Coronary artery (tissue), 2 donors: ENCODE measurements around the gene RAB27A.

Experiments
- DNase-seq: peaks from one replicate; pipeline ENCODE4 v3.0.0-alpha.2; 2017; ENCODE audit warnings: low spot score
- H3K27ac ChIP-seq, 2 donors: fragments of 200-600 bp; sonication (generic); one replicate each; pipeline ENCODE4 v1.5.1; 2016 to 2019
- H3K4me3 ChIP-seq: fragments of 200-600 bp; sonication (generic); 2 replicates; pipeline ENCODE4 v1.5.1; 2016; ENCODE audit warnings: mild to moderate bottlenecking, moderate library complexity
- TF ChIP-seq, protein P1 (sequence below): fragments of 200-600 bp; sonication (generic); IDR thresholded peaks from one replicate; pipeline ENCODE4 v1.5.1; 2019; ENCODE audit warnings: antibody characterized with exemption

Gene RAB27A

DNA sequence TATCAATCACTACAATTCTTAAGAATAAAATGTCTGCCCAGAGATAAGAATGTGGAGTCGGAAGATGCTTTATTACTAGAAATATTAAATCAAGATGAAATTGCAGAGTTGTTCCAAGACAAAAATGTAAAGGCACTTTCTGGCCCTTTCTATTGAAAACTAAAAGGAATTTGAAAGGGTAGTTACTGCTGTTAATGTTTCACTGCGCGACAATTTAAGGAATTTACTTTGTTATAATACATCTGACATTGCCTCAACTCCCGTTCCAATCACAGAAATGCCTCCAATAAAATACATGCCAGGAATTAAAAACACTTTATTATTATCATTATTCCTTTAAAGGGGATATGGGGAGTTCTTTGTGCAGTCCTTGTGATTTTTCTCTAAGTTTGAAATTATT is 119.3 kb downstream of the RAB27A start:
- no peak for DNase-seq
- no peak overlapping the region for H3K27ac ChIP-seq
- H3K4me3 ChIP-seq = no peak overlapping the region
- TF ChIP-seq, protein P1, sequence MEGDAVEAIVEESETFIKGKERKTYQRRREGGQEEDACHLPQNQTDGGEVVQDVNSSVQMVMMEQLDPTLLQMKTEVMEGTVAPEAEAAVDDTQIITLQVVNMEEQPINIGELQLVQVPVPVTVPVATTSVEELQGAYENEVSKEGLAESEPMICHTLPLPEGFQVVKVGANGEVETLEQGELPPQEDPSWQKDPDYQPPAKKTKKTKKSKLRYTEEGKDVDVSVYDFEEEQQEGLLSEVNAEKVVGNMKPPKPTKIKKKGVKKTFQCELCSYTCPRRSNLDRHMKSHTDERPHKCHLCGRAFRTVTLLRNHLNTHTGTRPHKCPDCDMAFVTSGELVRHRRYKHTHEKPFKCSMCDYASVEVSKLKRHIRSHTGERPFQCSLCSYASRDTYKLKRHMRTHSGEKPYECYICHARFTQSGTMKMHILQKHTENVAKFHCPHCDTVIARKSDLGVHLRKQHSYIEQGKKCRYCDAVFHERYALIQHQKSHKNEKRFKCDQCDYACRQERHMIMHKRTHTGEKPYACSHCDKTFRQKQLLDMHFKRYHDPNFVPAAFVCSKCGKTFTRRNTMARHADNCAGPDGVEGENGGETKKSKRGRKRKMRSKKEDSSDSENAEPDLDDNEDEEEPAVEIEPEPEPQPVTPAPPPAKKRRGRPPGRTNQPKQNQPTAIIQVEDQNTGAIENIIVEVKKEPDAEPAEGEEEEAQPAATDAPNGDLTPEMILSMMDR = no peak

DNA sequence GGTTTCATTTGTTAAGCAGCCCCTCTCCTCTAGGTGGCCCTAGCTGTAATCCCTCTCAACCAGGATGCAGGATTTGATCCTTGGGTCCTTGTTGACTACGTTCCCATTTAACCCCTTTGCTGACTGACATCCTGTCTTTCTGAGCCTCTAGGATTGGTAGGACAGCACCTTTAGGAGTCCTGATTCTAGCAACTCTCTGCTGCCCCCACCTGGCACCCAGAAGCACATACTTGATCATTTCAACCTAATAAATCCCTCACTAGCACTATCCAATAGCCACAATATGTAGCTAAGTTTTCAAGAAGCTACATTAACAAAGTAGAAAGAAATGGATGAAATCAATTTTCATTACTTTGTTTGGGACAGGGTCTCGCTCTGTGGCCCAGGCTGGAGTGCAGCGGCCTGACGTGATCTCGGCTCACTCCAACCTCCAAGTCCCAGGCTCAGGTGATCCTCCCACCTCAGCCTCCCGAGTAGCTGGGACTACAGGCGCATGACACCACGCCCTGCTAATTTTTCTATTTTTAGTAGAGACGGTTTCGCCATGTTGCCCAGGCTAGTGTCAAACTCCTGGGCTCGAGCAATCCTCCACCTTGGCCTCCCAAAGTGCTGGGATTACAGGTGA is 121.2 kb downstream of the RAB27A start:
- H3K27ac ChIP-seq = no peak overlapping the region
- DNase-seq = no peak
- H3K4me3 ChIP-seq = no peak overlapping the region
- TF ChIP-seq, protein P1 = peak; percentile 67

DNA sequence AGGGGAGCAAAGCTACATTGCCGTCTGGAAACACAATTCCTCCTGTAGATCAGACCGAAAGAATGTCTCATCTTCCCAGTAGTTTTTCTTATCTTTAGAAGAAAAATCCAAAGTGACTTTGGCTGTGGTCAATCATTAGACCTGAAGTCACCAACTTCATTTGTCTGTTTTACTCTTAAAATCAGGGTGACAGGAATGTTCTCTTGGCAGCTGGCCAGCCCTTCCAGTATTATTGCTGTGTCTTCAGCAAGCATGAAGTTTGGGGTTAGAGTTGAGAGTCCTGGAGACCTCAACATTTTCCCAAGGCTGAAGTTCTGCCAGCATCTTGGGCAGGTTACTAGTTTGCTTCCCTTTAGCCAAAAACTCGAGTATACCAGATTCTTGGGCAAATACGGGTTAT is 125.3 kb downstream of the RAB27A start:
- TF ChIP-seq, protein P1 = no peak
- no peak for DNase-seq
- Histone ChIP-seq H3K4me3 (no peak overlapping the region), H3K27ac (no peak overlapping the region)
